Lung microvascular endothelial cell (primary cell): ENCODE results near the gene LAMP2. TPM values are rescaled to one million over a fixed set of nuclear protein-coding genes. Genes with fewer than 3 reads are reported as not detected.
A peak's percentile ranks its signal among the peaks of the same experiment; 100 is the strongest.
"Not testable (repeated sequence)": the region's sequence is repeated elsewhere in the genome, so short reads cannot be mapped to it uniquely, and the experiment has no call there.

Source experiments
- DNase-seq, 2 donors: peaks; one replicate each; pipeline versions ENCODE4 v3.0.0 to v3.0.0-alpha.2; 2010; ENCODE audit warnings: low read depth in 2 of 2
- total RNA-seq: library from RNA; depleted of rRNA; stranded (reverse); fragments of >200 nt; gene quantifications from 2 replicates; pipeline ENCODE4 v1.2.1, GENCODE V29; 2014

LAMP2 gene
- 81.5 and 117 TPM in 2 replicates for total RNA-seq

- peak; percentile 85 to 86 for DNase-seq
Measured at GRCh38 chrX:120468825-120469525, at the start of gene LAMP2. Gene LAMP2 (minus strand): TSS chrX:120469296. CDS start chrX:120469169, 127 bp downstream.

- peak; percentile 73 to 77 for DNase-seq
Measured at GRCh38 chrX:120517936-120518335, 48.8 kb upstream of the LAMP2 start.

- peak; percentile 34 to 56 for DNase-seq
Measured at GRCh38 chrX:120514236-120514635, 45.1 kb upstream of the LAMP2 start.

GRCh38 chrX:120512627-120513026 is 43.5 kb upstream of the LAMP2 start:
- DNase-seq: no peak

GRCh38 chrX:120512222-120512621 is 43.1 kb upstream of the LAMP2 start:
- no peak for DNase-seq

GRCh38 chrX:120504569-120504968 is 35.5 kb upstream of the LAMP2 start:
- DNase-seq: no peak

GRCh38 chrX:120499301-120500072 is 30.4 kb upstream of the LAMP2 start:
- peak in 1 of 2 donors; percentile 6 for DNase-seq

GRCh38 chrX:120490119-120490518 is 21.0 kb upstream of the LAMP2 start:
- DNase-seq: not testable (repeated sequence)

- no peak for DNase-seq
Measured at GRCh38 chrX:120486786-120487185, 17.7 kb upstream of the LAMP2 start.

GRCh38 chrX:120485638-120486520 is 16.8 kb upstream of the LAMP2 start:
- DNase-seq: peak; percentile 75 to 88

- no peak for DNase-seq
Measured at GRCh38 chrX:120485315-120485637, 16.2 kb upstream of the LAMP2 start.

- no peak for DNase-seq
Measured at GRCh38 chrX:120477453-120477852, 8.4 kb upstream of the LAMP2 start.

- DNase-seq: no peak
Measured at GRCh38 chrX:120476714-120477113, 7.6 kb upstream of the LAMP2 start.

- peak; percentile 36 to 56 for DNase-seq
Measured at GRCh38 chrX:120475447-120475846, 6.4 kb upstream of the LAMP2 start.

- DNase-seq: no peak
Measured at GRCh38 chrX:120474085-120474484, 5.0 kb upstream of the LAMP2 start.

- not testable (repeated sequence) for DNase-seq
Measured at GRCh38 chrX:120469657-120470056, 561 bp upstream of the LAMP2 start.

GRCh38 chrX:120468479-120468824 is 644 bp downstream of the LAMP2 start:
- DNase-seq: no peak

- no peak for DNase-seq
Measured at GRCh38 chrX:120468071-120468470, 1.0 kb downstream of the LAMP2 start.

GRCh38 chrX:120464411-120464810 is 4.7 kb downstream of the LAMP2 start:
- no peak for DNase-seq

GRCh38 chrX:120463241-120463640 is 5.9 kb downstream of the LAMP2 start:
- DNase-seq: peak; percentile 66 to 80

- no peak for DNase-seq
Measured at GRCh38 chrX:120462370-120462769, 6.7 kb downstream of the LAMP2 start.

- DNase-seq: no peak
Measured at GRCh38 chrX:120459309-120459708, 9.8 kb downstream of the LAMP2 start.
